HG03342 (cell line): ENCODE measurements around the gene RAB20.
"Not testable (repeated sequence)": the region's sequence is repeated elsewhere in the genome, so short reads cannot be mapped to it uniquely, and the experiment has no call there.

Source experiments
- ATAC-seq: cut with Tn5 transposase; IDR thresholded peaks from one replicate; pipeline ENCODE4 v1.9.1; 2021; ENCODE audit warnings: mild to moderate bottlenecking, moderate library complexity; ENCODE audit not compliant: unreplicated experiment

The RAB20 gene

DNA sequence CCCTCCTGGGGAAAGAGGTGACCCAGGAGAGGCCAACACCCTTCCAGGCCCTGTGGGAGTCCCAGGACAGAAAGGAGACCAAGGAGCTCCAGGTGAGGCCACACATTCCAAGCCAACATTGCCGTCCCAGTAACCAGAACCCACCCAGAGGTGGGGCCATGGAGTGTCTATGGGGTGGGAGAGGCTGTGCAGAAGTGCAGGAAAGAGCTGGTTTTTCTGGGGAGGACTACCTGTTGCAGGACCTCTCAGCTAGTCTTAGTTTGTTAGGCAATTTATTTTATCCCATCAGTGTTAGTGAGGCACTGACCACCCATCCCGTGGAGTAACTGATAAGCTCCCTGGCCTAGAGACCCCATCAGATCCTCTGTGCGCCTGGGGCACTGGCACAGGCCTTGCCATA lies 66.1 kb downstream of the RAB20 start:
- ATAC-seq, result no peak

DNA sequence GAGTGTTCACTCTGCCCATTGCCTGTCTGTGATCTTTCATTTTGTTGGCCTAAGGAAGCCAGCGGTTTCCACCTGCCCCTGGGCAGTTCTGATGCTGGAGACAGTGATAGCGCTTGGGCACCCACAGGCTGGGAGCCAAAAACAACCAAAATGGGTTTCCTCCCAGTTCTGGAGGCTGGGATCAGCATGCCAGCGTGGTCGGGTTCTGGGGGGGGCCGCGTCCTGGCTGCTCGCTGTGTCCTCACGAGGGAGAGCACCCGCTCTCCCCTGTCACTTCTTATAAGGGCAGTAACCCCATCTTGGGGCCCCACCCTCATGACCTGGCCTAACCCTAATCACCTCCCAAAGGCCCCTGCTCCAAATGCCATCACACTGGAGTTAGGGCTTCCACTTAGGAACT lies 67.9 kb downstream of the RAB20 start:
- ATAC-seq, result no peak

DNA sequence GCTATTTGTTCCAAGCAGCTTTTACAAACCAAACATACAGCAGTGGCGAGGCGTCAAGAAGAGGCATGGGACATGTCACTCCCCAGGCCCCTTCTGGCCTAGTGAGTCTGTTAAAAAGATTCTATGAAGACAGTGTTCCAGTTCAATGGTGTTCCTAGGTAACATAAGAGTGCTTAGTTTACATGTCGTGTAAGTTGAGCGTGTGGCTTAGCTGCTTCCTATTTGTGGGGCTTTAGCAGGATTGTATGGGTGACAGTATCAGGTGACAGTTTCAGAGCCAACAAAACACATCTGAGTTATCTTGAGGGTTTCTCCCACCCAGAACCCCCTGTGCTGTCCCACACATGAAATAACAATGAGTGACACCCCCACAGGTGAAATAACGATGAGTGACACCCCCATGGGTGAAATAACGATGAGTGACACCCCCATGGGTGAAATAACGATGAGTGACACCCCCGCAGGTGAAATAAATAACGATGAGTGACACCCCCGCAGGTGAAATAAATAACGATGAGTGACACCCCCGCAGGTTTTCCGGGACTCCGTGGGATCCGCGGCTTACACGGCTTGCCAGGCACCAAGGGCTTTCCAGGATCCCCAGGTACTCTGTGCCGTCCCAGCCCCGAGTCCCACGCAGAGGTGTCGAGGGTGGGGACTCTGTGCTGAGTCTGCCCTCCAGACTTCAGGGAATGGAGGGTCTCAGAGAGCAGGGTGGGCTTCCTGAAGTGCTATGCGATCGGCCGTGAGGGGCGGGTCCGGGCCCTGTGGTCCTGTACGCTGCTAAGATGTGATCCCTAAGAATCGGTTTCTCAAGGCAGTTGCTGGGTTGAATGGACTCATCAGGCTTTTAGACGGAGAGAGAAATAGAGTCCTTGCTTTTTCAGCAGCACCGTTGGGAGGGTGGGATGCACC lies 68.6 kb downstream of the RAB20 start:
- ATAC-seq, result no peak

DNA sequence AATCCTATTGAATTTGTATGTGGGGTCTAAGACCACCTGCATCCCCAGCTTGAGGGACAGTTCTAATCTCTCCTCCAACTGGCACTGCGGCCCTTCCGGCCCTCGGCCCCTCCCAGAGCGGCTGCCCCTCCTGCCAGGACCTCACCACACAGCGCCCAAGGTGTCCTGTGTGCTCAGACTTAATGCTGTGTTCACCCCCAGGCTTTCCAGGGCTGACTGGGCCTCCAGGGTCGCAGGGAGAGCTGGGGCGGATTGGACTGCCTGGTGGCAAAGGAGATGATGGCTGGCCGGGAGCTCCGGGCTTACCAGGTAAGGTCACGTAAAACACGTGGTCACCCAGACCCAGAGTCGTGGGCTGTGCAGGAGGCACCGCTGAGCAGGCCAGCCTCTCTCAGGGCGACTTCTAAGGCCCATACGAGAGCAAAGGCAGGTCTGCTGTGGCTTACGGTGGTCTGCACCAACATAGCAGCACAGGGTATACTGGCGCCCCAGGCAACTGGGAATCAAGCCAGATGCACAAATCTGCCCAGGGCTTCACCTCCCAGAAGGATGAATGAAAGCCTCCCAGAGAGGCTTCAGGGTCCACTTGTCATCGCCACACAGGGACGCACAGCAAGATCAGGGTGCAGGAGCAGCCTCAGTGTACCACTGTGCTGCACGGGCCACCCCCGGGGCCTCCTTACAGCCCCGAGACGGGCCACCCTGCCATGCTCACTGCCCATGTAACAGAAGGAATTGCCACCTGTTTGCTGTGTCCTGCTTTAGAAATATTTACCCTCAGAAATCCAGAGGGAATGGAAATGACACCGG lies 69.4 kb downstream of the RAB20 start:
- ATAC-seq, result no peak

DNA sequence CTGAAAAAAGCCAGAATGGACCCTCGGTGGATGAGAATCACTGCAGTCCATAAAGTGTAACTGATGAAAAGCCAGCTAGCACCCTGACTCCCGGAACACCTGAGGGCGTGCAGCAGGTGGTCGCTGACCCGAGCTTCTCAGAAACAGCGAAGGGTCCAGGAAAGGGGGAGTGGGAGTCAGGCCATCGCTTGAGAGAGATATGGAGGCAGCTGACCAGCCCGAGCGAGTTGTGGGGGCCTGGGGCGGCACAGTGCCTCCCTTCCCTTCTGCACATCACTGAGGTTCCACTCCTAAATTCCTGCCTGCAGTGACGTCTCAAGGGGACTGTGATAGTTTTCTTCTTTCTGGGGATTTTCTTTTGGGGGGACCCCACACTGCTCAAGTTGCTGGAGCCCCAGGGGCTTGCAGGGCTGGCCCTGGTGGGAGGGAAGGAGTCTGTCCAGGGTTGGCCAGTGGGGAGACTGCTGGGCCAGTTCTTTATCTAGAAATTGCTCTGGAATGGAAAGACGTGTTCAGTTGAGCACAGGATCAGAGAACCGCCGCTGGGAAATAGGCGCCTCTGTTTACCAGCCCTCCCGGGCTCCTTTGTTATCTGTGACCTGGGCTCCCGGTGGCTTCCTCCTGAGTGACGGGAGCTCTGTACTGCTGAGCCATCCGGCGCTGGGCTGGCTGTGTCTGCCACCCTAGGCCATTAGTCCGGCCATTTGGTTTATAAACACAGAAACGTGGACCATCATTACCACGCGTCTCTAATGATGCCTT lies 71.3 kb downstream of the RAB20 start:
- no peak for ATAC-seq

DNA sequence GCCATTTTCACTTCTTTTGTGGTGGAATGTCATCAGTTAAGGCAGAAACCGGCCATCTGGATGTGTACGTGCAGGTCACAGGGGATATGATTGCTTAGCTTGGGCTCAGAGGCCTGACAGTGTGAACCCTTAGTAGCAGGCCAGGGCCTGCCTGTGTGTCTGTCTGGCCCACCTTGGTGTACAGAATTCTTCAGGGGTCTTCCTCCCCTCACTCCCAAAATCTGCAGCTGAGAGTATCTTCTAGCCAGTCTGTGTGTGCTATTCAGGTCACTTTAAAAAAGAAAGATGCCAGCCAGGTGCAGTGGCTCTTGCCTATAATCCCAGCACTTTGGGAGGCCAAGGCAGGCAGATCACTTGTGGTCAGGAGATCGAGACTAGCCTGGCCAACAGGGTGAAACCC lies 74.6 kb downstream of the RAB20 start:
- ATAC-seq, result not testable (repeated sequence)

DNA sequence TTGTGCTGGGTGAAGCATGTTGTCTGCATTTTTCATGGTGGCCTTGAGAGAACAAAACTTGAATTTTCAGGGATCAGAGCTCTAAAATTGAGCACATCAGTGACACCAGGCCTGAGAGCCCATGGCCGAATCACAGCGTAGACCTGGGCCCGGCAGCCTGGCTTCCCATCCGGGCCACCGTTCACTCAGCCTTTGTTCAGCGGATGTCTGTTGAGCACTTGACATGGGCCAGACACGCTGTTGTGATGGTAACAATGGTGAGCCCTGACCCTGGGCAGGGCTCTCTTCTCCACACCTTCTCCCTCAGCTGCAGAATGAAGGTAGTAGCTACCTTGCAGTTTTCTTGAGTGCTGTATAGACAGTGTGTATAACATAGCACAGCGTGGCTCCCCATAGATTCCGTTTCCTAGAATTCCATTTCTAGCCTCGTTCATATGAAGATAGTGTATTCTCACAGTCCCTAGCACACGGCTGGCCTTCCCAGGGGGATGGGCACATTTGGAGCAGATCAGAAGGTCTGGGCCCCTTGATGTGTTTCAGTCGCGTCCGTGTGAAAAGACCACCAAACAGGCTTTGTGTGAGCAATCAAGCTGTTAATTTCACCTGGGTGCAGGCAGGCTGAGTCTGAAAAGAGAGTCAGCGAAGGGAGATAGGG lies 75.3 kb downstream of the RAB20 start:
- no peak for ATAC-seq

DNA sequence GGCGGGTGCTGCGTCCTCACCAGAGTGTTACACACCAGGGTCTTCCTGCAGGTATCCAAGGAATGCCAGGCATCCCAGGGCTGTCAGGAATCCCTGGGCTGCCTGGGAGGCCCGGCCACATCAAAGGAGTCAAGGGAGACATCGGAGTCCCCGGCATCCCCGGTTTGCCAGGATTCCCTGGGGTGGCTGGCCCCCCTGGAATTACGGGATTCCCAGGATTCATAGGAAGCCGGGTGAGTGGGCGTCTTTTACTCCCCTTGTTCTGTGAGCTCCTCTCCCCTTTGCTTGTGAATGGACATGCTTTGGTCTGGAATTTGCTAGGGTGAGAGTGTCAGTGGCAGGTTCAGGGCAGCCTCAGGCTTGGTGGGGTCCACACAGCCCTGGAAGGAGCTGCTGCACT lies 75.9 kb downstream of the RAB20 start:
- ATAC-seq, result no peak

DNA sequence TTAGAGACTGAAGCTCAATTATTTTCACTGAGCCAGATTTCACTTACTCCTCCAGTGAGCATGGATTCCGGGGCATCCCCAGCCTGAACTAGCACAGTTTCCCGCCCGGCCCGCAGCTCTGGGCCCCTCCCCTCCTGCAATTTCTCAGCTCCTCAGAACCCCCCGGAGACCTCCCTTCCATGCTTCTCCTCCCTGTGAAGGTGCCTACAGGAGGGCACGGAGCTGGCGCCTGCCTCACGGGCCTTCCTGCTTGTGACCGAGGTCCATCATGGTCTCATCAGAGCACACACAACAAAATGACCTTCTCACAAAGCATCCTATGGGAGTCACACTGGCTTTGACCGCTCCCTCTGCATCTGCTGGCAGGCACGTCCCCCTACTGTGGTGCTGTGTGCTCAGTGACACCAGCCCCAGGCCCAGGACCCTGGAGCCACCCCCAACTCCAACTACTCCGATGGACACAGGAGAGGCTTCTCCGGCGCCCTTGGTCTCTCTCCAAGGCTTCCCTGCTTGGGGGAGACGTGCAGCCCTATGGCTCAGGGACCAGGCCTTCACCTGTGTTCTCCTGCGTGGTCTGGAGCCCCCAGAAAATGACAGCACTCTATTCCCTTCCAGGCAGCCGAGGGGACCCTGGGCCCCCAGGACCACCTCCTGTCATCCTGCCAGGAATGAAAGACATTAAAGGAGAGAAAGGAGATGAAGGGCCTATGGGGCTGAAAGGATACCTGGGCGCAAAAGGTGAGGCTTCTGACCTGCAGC lies 77.1 kb downstream of the RAB20 start:
- ATAC-seq, result no peak

DNA sequence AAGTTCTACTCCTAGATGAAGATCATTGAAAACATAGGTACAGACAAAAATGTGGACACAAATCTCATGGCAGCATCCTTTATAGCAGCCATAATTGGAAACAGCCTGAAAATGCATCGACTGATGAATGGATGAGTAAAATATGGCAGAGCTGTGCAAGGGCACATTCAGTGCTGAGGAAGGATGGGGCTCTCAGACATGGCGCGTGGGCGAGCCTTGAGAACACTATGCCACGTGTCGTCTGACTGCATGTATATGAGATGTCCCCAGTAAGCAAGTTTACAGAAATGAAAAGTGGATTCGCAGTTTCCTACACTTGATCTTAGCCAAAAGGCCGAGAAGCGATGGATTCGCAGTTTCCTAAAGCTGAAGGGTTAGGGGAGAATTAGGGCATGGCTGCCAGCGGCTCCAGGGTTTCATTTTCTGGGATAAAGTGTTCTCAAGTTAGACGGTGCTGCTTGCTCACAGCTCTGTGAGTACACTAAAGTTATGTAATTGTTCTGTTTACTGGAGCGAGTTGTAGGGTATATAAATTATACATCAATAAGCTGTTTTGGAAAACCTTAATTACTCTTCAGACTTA lies 78.0 kb downstream of the RAB20 start:
- no peak for ATAC-seq

DNA sequence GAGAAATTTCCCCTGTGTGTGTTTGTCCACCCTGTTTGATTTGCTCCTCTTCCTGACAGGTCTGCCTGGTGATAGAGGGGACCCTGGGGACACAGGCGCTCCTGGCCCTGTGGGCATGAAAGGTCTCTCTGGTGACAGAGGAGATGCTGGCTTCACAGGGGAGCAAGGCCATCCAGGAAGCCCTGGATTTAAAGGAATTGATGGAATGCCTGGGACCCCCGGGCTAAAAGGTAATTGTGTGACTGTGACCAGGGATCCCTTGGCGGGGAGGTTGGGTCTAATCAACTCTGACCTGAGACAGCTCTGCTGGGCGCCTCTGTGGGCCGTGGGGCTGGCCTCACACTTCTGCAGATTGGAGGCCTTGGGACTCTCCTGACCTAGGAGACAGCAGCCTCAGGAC lies 81.4 kb downstream of the RAB20 start:
- no peak for ATAC-seq

DNA sequence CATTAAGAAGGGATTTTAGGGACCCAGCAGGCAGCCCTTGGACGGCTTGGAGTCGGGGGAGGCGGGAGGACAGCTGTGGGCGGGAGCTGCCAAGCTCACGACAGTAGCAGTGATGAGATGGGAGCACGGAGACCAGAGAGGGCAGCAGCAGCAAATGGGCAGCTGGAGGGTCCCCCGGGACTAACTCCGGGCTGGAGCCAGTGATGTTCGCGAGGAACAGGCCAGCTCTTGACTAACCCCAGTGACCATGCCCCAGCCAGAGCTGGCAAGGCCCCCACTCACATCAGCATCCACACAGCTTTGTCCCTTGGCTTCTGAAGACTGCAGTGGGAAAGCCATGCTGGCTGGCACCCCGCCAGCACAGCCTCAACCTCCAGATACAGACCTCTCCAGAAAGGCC lies 81.9 kb downstream of the RAB20 start:
- no peak for ATAC-seq

DNA sequence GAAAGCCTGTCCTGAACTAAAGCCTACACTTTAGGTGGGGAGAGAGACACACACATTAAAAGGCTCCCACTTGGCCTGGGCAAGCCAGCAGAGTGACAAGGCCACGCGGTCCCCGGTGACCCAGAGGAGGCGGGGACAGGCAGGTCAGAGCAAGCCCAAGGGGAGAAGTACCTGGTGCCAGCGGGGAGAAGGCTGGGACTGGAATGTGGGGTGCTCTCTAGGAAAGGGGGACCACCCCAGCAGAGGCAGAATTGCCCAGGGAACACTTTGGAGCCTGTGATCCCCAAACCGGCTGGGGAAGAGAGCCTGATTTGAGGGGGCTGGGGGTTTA lies 82.3 kb downstream of the RAB20 start:
- ATAC-seq, result no peak

DNA sequence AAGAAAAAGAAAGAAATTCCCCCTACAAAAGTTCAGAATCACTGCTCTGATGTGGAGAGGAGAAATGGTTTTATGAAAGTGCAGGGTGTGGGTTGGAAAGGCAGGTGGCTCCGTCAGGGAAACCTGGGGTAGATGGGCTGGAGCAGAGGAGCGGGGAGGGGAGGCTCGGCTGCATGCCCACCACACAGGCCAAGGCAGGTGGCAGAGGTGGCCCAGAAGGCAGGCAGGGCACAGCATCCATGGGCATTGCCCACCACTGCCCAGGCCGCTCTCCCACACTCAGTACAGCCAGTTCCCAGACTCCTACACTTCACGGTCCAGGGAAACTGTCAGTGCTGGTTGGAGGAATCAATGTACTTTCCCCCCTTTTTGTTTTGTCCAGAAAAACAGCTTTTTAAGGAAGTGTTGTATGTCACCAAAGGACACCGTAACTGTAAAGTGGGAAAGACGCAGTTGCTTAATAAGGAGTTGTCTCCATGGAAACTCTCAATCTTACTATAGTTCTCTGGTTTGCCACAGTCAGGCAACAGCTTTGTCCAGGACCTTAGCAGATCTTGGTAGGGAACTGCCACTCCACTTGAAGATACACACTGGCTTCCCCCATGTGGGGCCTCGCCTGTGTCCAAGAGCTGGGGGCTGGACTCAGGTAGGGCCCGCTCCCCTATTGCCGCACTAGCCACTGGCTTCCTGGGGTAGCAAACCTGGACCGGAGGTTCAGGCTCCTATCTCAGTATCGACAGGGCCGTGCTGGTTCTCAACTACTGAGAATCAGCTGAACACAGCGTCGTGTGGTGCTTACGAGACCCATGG lies 82.9 kb downstream of the RAB20 start:
- ATAC-seq, result no peak

DNA sequence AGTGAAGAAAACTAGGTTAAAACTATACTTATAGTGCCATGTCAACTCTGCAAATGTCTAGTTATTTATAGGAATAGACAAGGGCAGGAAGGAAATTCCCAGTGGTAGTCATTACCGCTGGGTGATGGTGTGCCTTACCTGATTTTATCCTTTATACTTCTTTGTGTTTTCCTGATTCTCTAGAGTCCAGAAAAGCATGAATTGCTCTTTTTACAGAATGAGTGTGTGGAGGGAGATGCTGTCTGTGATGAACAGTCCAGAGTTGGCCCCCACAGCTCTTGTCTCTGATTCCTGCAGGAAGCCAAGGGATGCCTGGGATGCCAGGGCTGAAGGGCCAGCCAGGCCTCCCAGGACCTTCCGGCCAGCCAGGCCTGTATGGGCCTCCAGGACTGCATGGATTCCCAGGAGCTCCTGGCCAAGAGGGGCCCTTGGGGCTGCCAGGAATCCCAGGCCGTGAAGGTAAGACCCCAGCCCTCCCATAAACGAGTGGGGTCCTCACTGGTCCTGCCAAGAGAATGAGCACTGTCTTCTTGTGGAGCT lies 83.7 kb downstream of the RAB20 start:
- no peak for ATAC-seq

DNA sequence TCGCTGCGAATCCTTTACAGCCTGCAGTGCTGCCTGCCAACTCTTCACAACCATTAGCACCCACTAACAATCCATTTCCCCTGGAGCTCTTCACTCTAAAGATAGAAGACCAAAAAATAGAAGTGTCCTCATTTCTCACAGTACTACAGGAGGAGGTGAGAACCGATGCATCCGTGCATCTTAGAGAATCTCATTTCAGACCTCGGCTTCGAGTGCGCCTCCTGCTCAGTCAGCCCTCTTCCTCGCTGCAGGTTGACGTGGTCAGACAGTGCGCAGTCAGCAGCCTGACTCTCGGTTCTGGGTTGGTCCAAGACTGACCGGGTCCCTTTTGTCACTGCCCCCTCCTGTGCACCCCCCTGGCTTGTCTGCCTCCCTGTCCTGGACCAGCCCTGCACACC lies 85.3 kb downstream of the RAB20 start:
- ATAC-seq, result no peak

DNA sequence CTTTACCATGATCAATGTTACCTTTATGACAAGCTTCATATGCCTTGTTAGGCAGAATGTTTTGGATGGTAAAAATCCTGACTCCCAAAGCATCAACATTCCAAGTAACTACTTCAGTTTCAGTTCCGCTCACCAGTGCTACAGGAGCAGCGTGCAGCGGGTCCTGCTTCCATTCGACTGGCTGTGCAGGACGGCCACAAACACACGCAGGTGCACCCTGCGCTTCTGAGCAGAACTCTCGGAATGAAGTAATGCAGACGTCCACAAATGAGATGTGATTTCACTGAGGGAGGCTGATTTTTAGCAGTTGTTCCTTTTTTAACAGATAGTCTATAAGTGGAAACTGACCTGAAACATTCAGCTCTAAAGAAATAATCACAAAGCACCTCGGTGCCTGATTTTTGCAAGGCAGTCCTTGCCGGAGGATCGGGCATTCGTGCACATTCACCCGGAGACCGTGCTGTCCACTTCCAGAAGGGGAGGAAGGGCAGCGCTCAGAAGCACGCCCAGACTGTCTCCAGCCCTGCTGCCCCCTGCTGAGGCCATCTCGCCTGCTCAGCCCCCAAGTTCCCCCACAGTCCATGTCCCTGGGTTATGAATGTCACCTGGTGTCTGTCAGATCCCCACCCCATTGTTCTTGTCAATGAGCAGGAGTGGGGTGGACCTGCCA lies 85.8 kb downstream of the RAB20 start:
- no peak for ATAC-seq

DNA sequence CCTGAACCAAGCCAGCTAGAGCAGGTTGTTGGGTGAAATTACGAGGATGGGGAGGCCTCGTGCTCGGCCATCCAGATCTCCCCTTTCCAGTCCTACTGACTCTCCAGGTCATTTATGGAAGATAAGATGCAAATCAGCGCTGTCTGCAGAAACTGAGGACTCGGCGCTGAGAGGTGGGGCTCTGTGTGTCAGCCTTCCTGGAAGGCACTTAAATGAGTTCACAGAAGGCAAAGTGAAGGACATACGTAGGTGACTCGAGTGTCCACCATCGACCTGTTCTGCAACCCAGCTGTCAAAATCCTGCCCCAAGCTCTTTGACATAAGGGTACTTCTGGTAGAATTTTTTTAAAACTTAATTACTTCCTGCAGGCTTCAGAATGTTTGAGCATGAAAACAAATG lies 86.4 kb downstream of the RAB20 start:
- ATAC-seq, result no peak
